GM18520 (cell line): ENCODE measurements around the gene SLC2A9.

Experiments
- ATAC-seq: cut with Tn5 transposase; IDR thresholded peaks from one replicate; pipeline ENCODE4 v1.9.1; 2021; ENCODE audit not compliant: unreplicated experiment

SLC2A9 gene

GRCh38 chr4:9969526-9970398 is 51.5 kb downstream of the SLC2A9 start:
- no peak for ATAC-seq

DNA sequence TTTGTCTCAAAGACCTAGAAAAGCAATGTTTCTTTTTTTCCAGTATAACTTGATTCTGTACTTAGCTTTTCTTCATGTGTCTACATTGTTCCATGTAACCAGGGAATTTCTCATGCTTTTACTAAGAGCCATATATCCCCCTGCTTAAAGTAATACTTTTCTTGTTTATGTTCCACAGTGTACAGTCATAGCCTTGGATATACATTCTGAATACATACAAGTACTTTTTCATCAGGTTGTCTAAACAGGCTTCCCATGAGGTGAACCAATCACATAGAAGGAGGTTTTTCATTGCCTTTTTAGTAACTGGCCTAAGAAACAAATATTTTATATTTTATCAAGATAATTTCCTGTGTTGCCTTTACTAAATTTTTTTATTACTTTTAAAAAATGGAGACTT is 52.8 kb downstream of the SLC2A9 start:
- ATAC-seq = no peak

DNA sequence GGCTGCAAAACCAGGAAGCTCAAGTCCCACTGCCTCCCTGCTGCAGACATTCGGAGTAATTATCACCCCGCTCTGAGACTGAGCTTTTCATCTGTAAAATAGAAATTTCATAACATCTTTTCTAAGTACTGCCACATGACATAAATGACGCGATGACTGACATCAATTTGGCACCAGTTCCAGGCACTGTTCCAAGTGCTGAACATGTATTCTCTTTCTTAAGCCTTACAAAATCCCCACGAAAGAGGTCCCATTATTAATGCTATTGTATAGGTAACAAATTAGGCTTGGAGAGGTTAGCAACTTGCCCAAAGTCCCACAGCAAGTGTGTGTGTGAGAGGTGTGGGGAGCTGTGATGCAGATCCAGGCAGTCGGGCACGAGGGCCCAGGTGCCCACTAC is 56.4 kb downstream of the SLC2A9 start:
- no peak for ATAC-seq

GRCh38 chr4:9963328-9963727 is 58.0 kb downstream of the SLC2A9 start:
- ATAC-seq = no peak

GRCh38 chr4:9962611-9963314 is 58.5 kb downstream of the SLC2A9 start:
- ATAC-seq = peak; percentile 34

- no peak for ATAC-seq
Observed at GRCh38 chr4:9954468-9954867, 66.8 kb downstream of the SLC2A9 start.

GRCh38 chr4:9953089-9953488 is 68.2 kb downstream of the SLC2A9 start:
- ATAC-seq = no peak

DNA sequence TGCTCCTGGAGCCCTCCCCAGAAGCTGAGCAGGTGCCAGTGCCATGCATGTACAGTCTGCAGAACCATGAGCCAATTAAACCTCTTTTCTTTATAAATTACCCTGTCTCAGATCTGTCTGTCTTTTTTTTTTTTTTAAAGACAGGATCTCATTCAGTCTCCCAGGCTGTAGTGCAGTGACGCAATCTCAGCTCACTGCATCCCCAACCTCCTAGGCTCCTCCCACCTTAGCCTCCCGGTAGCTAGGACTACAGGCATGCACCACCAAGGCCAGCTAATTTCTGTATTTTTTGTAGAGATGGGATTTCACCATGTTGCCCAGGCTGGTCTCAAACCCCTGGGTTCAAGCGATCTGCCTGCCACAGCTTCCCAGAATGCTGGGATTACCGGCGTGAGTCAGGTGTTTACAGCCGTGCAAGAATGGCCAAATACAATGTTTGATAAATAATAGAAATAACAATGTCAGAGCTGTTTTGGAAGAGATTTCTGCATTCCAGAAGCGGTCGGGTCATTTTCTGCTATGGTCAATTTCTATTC is 68.8 kb downstream of the SLC2A9 start:
- ATAC-seq = no peak

GRCh38 chr4:9949573-9949972 is 71.7 kb downstream of the SLC2A9 start:
- ATAC-seq = no peak

- no peak for ATAC-seq
Observed at GRCh38 chr4:9947168-9948062, 73.9 kb downstream of the SLC2A9 start.

DNA sequence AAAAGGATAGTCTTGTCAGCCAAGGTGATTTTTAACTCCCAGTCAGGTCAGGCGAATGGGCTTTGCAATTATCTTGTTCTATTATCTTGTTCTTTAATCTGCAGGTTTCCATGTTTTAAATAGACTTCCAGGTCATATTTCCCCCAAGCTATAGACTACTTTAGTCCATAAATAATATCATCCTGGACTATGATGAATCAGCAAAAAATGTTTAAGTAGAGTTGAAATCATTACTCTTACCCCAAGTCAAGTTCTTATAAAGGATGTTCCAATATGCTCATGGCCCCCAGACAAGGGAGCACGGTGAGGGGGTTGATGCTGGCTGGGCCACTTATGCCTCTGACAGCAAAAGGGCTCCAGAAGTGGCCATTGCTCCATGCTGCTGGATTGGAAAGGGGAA is 75.1 kb downstream of the SLC2A9 start:
- no peak for ATAC-seq

DNA sequence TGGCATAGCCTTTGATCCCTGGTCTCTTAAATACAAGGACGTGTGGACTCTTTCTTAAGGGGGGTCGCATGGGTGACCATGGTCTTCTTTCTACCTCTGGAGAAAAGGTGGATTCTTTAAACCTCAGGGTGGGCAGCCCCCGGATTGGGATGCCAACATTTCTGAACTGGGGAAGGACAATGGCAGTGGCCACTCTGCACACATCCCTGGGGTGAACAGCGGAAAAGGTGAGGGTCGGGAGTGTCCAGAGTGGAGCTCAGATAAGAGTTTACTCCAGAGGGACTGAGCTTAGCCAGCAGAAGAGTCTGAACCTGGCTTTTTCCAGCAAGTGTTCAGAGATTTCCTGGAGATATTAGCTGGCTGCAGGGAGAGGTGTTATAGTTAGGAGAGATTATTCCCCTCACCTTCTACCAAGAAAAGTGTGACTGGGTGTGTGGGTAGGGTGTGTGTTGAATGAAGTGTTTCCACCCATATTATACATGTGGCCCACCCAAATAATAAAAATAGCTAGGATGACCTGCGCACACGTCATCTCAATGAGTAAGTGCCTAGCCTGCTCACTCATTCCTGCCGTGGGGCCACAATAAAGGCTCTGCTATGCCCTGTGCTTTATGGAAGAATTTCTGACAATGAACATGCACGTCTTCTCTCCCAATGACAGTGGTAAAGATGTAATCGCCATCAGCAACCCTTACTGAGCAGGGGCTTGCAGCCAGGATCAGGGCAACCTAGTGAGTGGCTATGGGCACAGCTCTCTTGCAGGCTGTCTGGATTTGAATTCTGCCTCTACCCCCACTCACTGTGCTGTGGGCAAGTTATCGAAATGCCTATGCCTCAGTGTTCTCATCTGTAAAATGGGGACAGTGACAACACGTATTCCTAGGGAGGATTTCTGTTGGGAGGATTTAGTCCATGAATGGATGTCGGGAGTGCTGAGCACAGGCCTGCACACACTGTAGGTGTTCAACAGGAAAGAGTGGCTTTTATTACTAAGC is 76.6 kb downstream of the SLC2A9 start:
- no peak for ATAC-seq

DNA sequence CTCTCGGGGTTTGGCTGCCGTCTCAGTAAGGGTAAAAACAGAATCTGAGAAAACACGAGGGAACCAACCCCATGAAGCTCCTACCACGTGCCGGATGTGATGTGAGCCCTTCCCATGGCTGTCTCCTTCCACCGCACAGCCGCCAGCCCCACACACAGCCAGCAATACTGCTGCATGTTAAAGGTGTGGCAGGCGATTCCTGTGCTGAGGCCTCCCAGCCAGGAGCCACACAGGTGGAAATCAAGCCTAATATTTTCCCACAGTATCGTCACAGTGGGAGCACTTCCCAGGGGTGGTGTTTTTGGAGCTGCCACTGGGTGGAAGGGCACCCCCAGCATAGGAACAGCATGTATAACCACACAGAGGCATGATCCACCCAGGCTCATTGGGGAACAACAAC is 77.5 kb downstream of the SLC2A9 start:
- no peak for ATAC-seq

- no peak for ATAC-seq
Observed at GRCh38 chr4:9942921-9943600, 78.2 kb downstream of the SLC2A9 start.

DNA sequence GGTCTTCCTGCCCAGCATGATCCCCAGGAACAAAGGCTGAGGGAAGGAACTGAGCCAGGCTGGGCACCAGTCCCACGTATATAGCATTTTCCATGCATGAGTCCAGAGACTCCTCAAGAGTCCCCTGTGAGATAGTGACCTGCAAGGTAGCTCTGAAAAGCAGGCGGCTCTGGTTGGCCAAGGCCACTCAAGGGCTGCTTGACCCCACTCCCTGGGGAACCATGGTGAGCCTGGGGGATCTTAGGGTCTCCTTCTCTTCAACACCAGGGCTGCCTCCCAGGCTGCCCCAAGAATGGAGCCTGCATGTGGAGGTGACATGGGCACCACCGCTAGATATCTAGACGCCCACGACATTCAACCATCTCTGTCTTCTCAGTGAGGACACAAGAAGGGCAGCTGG is 79.2 kb downstream of the SLC2A9 start:
- ATAC-seq = no peak

- no peak for ATAC-seq
Observed at GRCh38 chr4:9940041-9940440, 81.3 kb downstream of the SLC2A9 start.

DNA sequence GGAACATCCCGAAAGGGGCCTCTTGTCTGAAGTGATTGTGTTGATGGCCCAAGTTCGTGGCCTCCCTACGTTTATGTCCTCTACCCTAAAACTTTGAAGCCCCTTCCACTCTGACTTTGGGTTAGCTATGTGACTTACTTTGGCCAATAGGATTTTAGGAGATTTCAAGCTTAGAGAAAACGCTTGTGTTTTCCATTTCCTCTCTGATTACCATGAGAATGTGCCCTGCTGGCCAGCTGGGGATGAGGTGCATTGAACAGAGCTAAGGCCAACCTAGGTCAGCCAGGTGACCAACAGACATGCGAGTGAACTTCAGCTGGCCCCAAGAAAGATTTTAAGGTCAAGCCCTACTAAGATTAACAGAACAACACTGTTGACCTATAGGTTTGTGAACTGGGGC is 82.4 kb downstream of the SLC2A9 start:
- ATAC-seq = no peak

GRCh38 chr4:9937078-9937477 is 84.2 kb downstream of the SLC2A9 start:
- no peak for ATAC-seq

GRCh38 chr4:9936129-9936644 is 85.1 kb downstream of the SLC2A9 start:
- no peak for ATAC-seq
